Activated naive CD8-positive, alpha-beta T cell treated with anti-CD3 and anti-CD28 coated beads, Interleukin-2, amount 50 U/mL, for 16 hours (primary cell): Measurements from ENCODE around the gene FAM151B.
"Not testable (repeated sequence)": the region's sequence is repeated elsewhere in the genome, so short reads cannot be mapped to it uniquely, and the experiment has no call there.

Source experiments
- DNase-seq: peaks from one replicate; pipeline ENCODE4 v3.0.0-alpha.2; 2020; ENCODE audit warnings: low read depth, low spot score

Gene FAM151B

GRCh38 chr5:80487829-80488721 is at the start of gene FAM151B:
Gene FAM151B (plus strand): TSS chr5:80488100. CDS start chr5:80488124, 24 bp downstream.
- peak; percentile 49 for DNase-seq

GRCh38 chr5:80438739-80439138 is 49.2 kb upstream of the FAM151B start:
- DNase-seq = no peak

- DNase-seq = no peak
Observed at GRCh38 chr5:80439213-80439612, 48.7 kb upstream of the FAM151B start.

DNA sequence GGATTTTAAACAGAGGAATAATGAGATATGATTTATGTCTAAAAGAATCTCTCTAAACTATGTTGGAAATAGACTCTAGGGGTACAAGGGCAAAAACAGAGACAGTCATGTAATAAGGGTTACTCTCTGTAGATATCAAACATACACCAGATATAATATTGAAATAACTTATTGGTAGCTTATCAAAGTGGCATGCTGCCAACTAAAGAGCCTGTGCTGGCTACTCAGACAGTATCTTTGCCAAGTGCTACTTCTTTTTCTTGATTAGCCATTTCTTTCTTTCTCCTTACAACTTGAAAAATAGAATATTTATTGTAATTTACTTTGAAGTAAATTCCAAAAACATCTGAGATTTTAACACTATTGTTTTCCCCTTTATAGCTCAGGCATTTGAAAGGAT is 45.2 kb upstream of the FAM151B start:
- no peak for DNase-seq

DNA sequence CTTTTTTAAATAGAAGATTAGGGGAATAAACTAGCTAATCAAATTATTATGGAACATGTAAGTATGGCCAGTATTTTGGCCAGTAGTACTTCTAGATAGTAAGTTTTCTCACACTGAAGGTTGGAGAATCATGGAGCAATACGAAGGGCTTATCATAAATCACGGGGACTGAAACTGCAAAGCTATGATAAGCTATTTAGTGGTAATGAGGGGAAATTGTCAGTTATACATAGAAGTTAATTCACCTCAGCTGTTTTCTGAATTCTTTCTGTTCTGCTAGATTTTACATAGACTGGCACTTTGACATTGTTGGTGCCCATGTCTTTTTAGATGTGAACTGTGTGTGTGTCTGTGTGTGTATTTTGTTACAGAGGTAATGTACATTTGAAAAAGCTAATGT is 34.5 kb upstream of the FAM151B start:
- no peak for DNase-seq

GRCh38 chr5:80463269-80463668 is 24.6 kb upstream of the FAM151B start:
- DNase-seq = no peak

DNA sequence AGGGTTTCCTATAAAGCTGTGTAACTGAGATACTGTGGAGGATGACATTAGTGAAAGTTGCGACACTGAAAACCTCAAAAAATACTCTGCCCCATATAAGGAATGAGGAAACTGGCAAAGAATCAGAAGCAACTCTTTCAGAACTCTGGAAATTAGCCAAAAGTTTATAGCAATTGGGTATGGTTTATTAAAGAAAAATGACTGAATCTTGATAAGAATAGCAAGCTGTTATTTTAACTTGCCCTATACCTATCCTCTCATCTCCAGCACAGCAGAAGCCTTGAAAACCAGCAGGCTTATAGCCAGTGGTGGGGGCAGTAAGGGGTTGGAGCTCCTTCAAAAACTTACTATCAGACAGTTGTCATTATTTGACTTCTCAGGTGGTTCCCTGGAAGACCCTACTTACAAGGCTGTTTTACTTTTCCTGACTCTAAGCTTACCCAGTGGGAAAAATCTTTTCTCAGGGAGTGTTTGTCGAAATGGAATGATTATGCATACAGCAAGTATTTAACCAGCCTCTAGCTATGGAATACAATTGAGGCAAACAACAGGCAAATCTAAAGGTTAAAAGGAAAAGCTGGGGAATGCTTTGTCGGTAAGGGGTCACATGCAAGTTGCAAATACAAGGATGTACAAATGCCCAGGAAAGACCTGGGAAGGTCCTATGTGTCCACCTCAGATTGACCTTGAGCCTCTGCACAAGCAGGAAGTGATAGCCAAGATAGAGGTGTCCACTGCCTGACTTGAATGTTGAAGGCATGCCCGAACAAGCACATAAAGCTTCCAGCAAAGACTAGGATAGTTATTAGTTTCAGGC is 21.0 kb upstream of the FAM151B start:
- DNase-seq = no peak

DNA sequence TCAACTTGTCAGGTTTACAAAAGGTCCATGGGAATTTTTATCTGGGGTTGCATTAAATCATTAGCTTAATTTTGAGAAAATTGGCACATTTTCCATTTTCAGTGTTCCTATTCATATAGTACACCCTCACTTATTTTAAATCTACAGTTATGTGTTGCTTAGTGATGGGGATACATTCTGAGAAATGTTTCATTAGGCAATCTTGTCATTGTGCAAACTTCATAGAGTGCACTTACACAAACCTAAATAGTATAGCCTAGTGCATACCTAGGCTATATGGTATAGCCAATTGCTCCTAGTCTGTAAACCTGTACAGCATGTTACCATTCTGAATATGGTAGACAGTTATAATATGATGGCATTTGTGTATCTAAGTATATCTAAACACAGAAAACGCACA is 19.8 kb upstream of the FAM151B start:
- DNase-seq = no peak

GRCh38 chr5:80470631-80471030 is 17.3 kb upstream of the FAM151B start:
- not testable (repeated sequence) for DNase-seq

- DNase-seq = no peak
Observed at GRCh38 chr5:80474929-80475328, 13.0 kb upstream of the FAM151B start.

- DNase-seq = no peak
Observed at GRCh38 chr5:80479713-80480112, 8.2 kb upstream of the FAM151B start.

GRCh38 chr5:80480354-80480753 is 7.5 kb upstream of the FAM151B start:
- DNase-seq = no peak

GRCh38 chr5:80481019-80481893 is 6.6 kb upstream of the FAM151B start:
- no peak for DNase-seq

- no peak for DNase-seq
Observed at GRCh38 chr5:80482578-80482977, 5.3 kb upstream of the FAM151B start.

- DNase-seq = no peak
Observed at GRCh38 chr5:80483636-80484232, 4.2 kb upstream of the FAM151B start.

DNA sequence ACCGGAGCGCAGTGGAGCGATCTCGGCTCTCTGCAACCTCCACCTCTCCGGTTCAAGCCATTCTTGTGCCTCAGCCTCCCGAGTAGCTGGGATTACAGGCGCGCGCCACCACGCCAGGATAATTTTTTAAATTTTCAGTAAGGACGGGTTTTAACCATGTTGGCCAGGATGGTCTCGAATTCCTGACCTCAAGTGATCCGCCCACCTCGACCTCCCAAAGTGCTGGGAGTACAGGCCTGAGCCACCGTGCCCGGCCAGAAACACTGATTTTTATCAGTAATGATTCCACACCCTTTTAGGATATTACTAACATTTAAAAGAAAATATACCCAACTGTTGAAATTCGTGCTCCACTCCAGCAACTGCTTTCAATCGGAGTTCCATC is 464 bp upstream of the FAM151B start:
- DNase-seq = no peak

DNA sequence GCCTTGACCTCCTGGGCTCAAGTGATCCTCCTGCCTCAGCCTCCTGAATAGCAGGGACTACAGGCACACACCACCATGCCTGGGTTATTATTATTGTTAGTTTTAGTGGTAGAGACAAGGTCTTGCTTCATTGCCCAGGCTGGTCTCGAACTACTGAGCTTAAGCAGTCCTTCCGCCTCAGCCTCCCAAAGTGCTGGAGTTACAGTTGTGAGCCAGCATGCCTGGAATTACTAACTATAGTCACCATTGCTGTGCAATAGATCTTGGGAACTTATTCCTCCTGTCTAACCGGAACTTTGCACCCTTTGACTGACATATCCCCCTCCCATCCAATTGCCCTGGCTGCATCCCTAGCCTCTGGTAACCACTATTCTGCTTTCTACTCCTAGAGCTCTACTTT is 3.4 kb downstream of the FAM151B start:
- no peak for DNase-seq

- no peak for DNase-seq
Observed at GRCh38 chr5:80492741-80493140, 4.8 kb downstream of the FAM151B start.

DNA sequence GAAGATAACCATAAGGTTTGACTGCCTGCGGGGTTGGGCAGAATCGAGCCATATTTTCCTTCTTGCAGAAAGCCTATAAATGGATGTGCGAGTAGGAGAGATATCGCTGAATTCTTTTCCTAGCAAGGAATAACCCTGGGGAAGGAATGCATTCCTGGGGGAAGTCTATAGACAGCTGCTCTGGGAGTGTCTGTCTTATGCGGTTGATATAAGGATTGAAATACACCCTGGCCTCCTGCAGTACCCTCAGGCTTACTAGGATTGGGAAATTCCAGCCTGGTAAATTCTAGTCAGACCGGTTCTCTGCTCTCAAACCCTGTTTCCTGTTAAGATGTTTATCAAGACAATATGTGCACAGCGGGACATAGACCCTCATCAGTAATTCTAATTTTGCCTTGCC is 5.5 kb downstream of the FAM151B start:
- not testable (repeated sequence) for DNase-seq

DNA sequence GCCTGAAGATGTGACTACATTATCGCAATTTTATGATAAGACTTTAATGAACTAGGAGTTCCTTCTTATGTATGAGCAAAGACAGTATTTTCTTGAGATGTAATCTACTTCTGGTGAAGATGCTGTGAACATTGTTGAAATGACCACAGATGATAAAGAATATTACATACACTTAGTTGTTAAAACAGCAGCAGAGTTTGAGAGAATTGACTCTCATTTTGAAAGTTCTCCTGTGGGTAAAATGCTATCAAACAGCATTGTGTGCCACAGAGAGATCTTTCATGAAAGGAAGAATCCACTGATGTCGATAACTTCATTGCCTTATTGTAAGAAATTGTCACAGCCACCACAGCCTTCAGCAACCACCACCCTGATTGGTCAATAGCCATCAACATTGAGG is 8.0 kb downstream of the FAM151B start:
- DNase-seq = no peak

DNA sequence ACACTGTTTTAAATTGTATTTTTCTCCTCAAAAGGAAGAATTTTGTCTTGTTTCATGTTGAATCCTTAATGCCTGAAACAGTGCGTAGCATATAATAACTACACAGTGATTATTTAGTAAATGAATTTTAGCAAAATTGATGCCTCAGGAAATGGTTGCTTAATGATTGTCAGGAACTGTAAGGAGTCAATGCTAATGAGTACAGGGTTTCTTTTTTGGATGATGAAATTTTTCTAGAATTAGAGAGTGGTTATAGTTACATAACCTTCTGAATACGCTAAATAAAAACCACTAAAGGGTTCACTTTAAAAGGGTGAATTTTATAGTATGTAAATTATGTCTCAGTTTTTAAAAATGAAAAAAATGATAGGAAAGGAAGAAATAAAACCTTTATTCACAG is 14.9 kb downstream of the FAM151B start:
- DNase-seq = no peak
